GM19035 (cell line): ENCODE data around the gene GOT2.
"Not testable (repeated sequence)": the region's sequence is repeated elsewhere in the genome, so short reads cannot be mapped to it uniquely, and the experiment has no call there.

Experiments
- ATAC-seq: cut with Tn5 transposase; IDR thresholded peaks from one replicate; pipeline ENCODE4 v1.9.1; 2021; ENCODE audit not compliant: unreplicated experiment

GOT2 gene

GRCh38 chr16:58723109-58723508 lies 11.0 kb downstream of the GOT2 start:
- ATAC-seq: no peak

GRCh38 chr16:58717994-58718393 lies 16.1 kb downstream of the GOT2 start:
- ATAC-seq: no peak

GRCh38 chr16:58716468-58716867 lies 17.6 kb downstream of the GOT2 start:
- ATAC-seq: no peak

GRCh38 chr16:58713742-58714141 lies 20.4 kb downstream of the GOT2 start:
- no peak for ATAC-seq

- no peak for ATAC-seq
Measured at GRCh38 chr16:58709333-58709732, 24.8 kb downstream of the GOT2 start.

- ATAC-seq: no peak
Measured at GRCh38 chr16:58699151-58699550, 35.0 kb downstream of the GOT2 start.

- ATAC-seq: no peak
Measured at GRCh38 chr16:58695368-58695767, 38.7 kb downstream of the GOT2 start.

GRCh38 chr16:58692450-58692849 lies 41.7 kb downstream of the GOT2 start:
- no peak for ATAC-seq

GRCh38 chr16:58686985-58687706 lies 47.0 kb downstream of the GOT2 start:
- ATAC-seq: not testable (repeated sequence)

- no peak for ATAC-seq
Measured at GRCh38 chr16:58685084-58685449, 49.0 kb downstream of the GOT2 start.

- peak; percentile 99 for ATAC-seq
Measured at GRCh38 chr16:58684354-58685083, 49.6 kb downstream of the GOT2 start, which contains the start of gene SLC38A7. SLC38A7 (minus strand) TSS chr16:58684770; CDS start chr16:58680126, 4,644 bp downstream.

- no peak for ATAC-seq
Measured at GRCh38 chr16:58684001-58684353, 50.1 kb downstream of the GOT2 start.

- no peak for ATAC-seq
Measured at GRCh38 chr16:58679763-58680162, 54.4 kb downstream of the GOT2 start.

- ATAC-seq: no peak
Measured at GRCh38 chr16:58678716-58679115, 55.4 kb downstream of the GOT2 start.

GRCh38 chr16:58678269-58678668 lies 55.8 kb downstream of the GOT2 start:
- ATAC-seq: no peak

GRCh38 chr16:58670946-58671583 lies 63.1 kb downstream of the GOT2 start:
- no peak for ATAC-seq

GRCh38 chr16:58670177-58670576 lies 63.9 kb downstream of the GOT2 start:
- ATAC-seq: no peak

- ATAC-seq: no peak
Measured at GRCh38 chr16:58665200-58665599, 68.9 kb downstream of the GOT2 start.

- ATAC-seq: no peak
Measured at GRCh38 chr16:58661199-58661830, 72.8 kb downstream of the GOT2 start.

GRCh38 chr16:58659911-58660310 lies 74.2 kb downstream of the GOT2 start:
- not testable (repeated sequence) for ATAC-seq

GRCh38 chr16:58658796-58659211 lies 75.3 kb downstream of the GOT2 start:
- no peak for ATAC-seq
